ENCODE data around the gene KLHL25. TPM values are rescaled to one million over a fixed set of nuclear protein-coding genes. Genes with fewer than 3 reads are reported as not detected.

KLHL25 gene
- total RNA-seq, 2 donors from 2014 or later, result 6.6 to 12.7 TPM

DNA sequence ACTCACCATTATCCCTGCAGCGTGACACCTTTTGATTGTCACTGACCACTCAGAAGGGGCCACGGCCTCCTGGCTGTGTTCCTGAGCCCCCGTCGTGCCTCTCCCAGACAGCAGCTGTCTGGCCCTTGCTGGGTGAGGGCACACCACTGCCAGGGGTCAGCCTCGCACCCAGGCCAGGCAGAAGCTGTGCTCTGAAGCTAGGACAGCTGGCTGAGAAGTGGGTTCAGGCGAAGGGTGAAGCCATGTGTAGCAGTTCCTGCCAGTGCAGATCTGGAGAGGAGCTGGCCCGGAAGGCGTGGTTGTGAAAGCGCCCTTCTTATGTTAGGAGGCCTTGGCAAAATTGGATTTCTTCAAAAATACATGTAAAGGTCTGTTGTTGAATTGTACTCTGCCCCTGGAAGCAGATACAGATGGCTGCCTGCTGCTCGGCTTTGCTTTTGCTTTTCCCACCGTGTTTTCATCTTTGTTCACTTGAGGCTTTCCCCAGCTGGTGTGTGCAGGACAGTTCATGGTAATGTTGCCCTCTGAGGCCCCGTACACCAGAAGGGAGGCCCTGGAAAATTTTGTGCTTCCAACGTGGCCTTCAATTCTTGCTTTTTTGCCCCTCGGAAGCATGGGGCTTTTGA lies 49.1 kb downstream of the KLHL25 start:
- Histone ChIP-seq H3K4me3 (no peak overlapping the region), H3K27ac (no peak overlapping the region), H3K36me3 (peaks cover 37% of the 10 kb centered on the region), H3K27me3 (no peaks in the 10 kb centered on the region), H3K9me3 (no peaks in the 10 kb centered on the region), H3K4me1 (no peaks in the 10 kb centered on the region), H3K9ac (ENCODE audit: low read depth in 2 of 2, low read length in 2 of 2) (no peak overlapping the region)
- DNase-seq, result no peak
- intact Hi-C loops (cut with DNase I), result no loop called here
- TF ChIP-seq CTCF (IDR thresholded peaks at IDR 0.05), result no peak

- DNase-seq, result no peak
- H3K27me3 ChIP-seq, result no peaks in the 10 kb centered on the region
- intact Hi-C loops (cut with DNase I), result no loop called here
- no peak overlapping the region for H3K27ac ChIP-seq
- no peak overlapping the region for H3K9ac ChIP-seq (ENCODE audit: low read depth in 2 of 2, low read length in 2 of 2)
- H3K36me3 ChIP-seq, result peaks cover 41% of the 10 kb centered on the region
- no peak for TF ChIP-seq CTCF (IDR thresholded peaks at IDR 0.05)
- H3K9me3 ChIP-seq, result no peaks in the 10 kb centered on the region
- H3K4me3 ChIP-seq, result no peak overlapping the region
- no peaks in the 10 kb centered on the region for H3K4me1 ChIP-seq
Observed at GRCh38 chr15:85745023-85745422, 49.7 kb downstream of the KLHL25 start.

DNA sequence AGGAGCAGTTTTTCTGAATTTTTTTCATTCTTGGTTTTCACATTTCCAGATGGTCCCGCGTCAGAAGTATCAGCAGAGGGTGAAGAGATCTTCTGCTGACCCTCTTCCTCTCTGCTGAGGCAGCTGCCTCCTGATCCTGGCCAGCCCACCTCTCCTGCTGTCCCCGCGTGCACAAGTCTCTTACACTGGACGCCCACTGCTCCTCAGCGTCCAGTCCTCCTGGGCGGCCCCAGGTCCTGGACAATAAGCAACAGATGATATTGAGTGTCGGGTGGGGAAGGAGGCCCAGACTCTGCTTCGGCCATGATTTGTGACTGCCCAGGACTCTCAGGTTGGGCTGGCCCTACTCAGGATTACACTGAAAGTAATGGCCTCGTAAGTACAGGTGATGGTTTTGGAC lies 50.1 kb downstream of the KLHL25 start:
- intact Hi-C loops (cut with DNase I), result no loop called here
- Histone ChIP-seq H3K4me3 (no peak overlapping the region), H3K27me3 (no peaks in the 10 kb centered on the region), H3K4me1 (no peaks in the 10 kb centered on the region), H3K9ac (ENCODE audit: low read depth in 2 of 2, low read length in 2 of 2) (no peak overlapping the region), H3K27ac (no peak overlapping the region), H3K9me3 (no peaks in the 10 kb centered on the region), H3K36me3 (peaks cover 45% of the 10 kb centered on the region)
- no peak for DNase-seq
- no peak for TF ChIP-seq CTCF (IDR thresholded peaks at IDR 0.05)

- Histone ChIP-seq H3K4me3 (no peak overlapping the region), H3K27me3 (no peaks in the 10 kb centered on the region), H3K9ac (ENCODE audit: low read depth in 2 of 2, low read length in 2 of 2) (no peak overlapping the region), H3K9me3 (no peaks in the 10 kb centered on the region), H3K36me3 (peaks cover 45% of the 10 kb centered on the region), H3K27ac (no peak overlapping the region), H3K4me1 (no peaks in the 10 kb centered on the region)
- TF ChIP-seq CTCF (IDR thresholded peaks at IDR 0.05), result no peak
- no peak for DNase-seq
- intact Hi-C loops (cut with DNase I), result no loop called here
Observed at GRCh38 chr15:85743392-85744055, 51.2 kb downstream of the KLHL25 start.

DNA sequence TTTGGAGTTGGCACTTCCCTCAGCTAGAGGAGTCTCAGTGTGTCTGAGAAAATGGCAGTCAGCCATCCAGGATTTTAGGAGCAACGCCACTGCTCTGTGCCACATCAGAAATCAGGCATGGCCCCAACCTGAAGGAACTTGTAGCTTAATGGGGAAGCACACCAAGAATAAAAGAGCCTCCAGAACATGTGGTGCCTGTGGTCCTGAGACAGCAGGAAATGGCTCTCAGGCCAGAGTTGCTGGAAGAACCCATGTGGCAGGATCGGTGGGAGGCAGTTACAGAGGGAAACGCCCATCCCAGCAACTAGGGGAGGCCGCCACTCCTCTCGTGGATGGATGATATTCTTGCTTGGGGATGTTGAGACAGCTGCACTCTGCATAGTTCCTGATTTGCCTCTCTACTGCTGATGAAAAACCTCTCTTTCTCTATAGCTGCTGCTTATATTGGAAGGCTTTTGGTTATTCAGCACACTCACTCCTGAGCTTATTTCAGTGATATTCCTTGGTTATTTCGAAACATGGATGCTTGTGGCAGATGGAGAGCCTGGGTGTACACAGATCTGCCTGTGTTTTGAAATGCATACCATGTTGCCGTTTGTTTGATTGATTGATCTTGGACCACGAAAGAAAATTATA lies 52.4 kb downstream of the KLHL25 start:
- Histone ChIP-seq H3K9me3 (no peaks in the 10 kb centered on the region), H3K4me3 (no peak overlapping the region), H3K27me3 (no peaks in the 10 kb centered on the region), H3K36me3 (peaks cover 45% of the 10 kb centered on the region), H3K27ac (no peak overlapping the region), H3K4me1 (no peaks in the 10 kb centered on the region), H3K9ac (ENCODE audit: low read depth in 2 of 2, low read length in 2 of 2) (no peak overlapping the region)
- DNase-seq, result no peak
- TF ChIP-seq CTCF (IDR thresholded peaks at IDR 0.05), result no peak
- intact Hi-C loops (cut with DNase I), result no loop called here
